PC-9 (cell line): ENCODE results near the gene HPCAL4.

Experiments
- EZH2 ChIP-seq: fragments of 200-600 bp; sonication (generic); IDR thresholded peaks from 2 replicates; pipeline ENCODE4 v1.8.0; 2017; ENCODE audit warnings: antibody characterized with exemption, low read depth
- TF ChIP-seq, protein P1 (sequence below): fragments of 200-600 bp; sonication (generic); conservative IDR thresholded peaks from 2 replicates; pipeline ENCODE4 v1.6.1; 2017; ENCODE audit warnings: mixed run types, antibody characterized with exemption, mild to moderate bottlenecking, moderate library complexity

DNA sequence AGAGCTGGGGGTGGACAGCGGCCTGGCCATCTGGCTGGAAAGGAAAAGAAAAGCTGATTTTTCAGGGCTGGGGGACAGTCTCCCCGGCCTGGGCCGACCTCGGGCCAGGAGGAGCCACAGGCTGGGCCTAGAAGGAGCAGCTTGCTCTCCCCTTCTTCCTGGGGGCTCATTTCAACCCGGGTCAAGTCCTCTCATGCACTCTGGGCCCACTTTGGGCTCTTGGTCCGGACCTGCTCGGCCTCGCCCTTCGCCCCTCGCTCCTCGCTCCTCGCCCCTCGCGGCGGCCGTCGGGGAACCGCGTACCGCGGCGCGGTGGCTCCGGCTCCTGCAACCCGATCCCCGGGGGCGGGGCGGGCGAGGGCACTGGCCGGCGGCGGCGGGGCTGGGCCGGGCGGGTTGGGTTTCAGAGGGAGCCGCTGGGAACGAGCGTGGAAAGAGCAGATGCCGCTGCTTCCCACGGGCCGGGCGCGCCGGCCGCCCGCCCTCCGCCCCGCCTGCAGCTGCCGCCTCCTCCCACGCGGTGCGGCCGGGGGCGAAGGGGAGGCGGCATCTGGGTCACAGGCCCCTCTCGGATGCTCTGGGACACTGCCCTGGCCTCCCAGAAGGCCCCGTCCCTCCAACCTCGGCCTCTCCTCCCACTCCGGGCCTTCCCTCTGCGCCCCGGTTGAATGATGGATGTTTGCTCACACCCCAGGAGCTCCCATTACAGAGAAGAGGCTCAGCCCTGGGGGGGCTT, 58.4 kb downstream of the HPCAL4 start:
- TF ChIP-seq, protein P1, sequence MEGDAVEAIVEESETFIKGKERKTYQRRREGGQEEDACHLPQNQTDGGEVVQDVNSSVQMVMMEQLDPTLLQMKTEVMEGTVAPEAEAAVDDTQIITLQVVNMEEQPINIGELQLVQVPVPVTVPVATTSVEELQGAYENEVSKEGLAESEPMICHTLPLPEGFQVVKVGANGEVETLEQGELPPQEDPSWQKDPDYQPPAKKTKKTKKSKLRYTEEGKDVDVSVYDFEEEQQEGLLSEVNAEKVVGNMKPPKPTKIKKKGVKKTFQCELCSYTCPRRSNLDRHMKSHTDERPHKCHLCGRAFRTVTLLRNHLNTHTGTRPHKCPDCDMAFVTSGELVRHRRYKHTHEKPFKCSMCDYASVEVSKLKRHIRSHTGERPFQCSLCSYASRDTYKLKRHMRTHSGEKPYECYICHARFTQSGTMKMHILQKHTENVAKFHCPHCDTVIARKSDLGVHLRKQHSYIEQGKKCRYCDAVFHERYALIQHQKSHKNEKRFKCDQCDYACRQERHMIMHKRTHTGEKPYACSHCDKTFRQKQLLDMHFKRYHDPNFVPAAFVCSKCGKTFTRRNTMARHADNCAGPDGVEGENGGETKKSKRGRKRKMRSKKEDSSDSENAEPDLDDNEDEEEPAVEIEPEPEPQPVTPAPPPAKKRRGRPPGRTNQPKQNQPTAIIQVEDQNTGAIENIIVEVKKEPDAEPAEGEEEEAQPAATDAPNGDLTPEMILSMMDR, result no peak
- TF ChIP-seq EZH2, result no peak
